HFF-Myc (cell line): ENCODE data around the gene SLC1A7.

Experiments
- DNase-seq: peaks from one replicate; pipeline ENCODE4 v3.0.0-alpha.2; 2011; ENCODE audit warnings: low read depth; ENCODE audit errors: extremely low read depth
- H3K4me3 ChIP-seq: replicated peaks from 2 replicates; pipeline ENCODE4 v1.5.1; 2011; ENCODE audit warnings: low read depth, mild to moderate bottlenecking, control low read depth, low read length
- CTCF ChIP-seq: IDR thresholded peaks from 2 replicates; pipeline ENCODE4 v1.5.1; 2012; ENCODE audit warnings: mild to moderate bottlenecking, low read depth, low read length, control low read depth; ENCODE audit errors: missing control alignments

SLC1A7 gene

GRCh38 chr1:53120659-53121058, 21.8 kb downstream of the SLC1A7 start:
- no peak for DNase-seq
- no peak for TF ChIP-seq CTCF
- H3K4me3 ChIP-seq: no peak overlapping the region

- TF ChIP-seq CTCF: no peak
Observed at GRCh38 chr1:53117836-53118235, 24.6 kb downstream of the SLC1A7 start.

GRCh38 chr1:53116933-53117600, 25.4 kb downstream of the SLC1A7 start:
- no peak for TF ChIP-seq CTCF
- no peak overlapping the region for H3K4me3 ChIP-seq
- DNase-seq: no peak

More at GRCh38 chr1:53117836-53118235, 24.6 kb downstream of the SLC1A7 start:
- H3K4me3 ChIP-seq: no peak overlapping the region
- no peak for DNase-seq

- TF ChIP-seq CTCF: no peak
- H3K4me3 ChIP-seq: no peak overlapping the region
Observed at GRCh38 chr1:53116307-53116810, 26.1 kb downstream of the SLC1A7 start.

GRCh38 chr1:53115403-53116306, 26.8 kb downstream of the SLC1A7 start:
- H3K4me3 ChIP-seq: no peak overlapping the region
- TF ChIP-seq CTCF: no peak
- no peak for DNase-seq

More at GRCh38 chr1:53116307-53116810, 26.1 kb downstream of the SLC1A7 start:
- DNase-seq: no peak

GRCh38 chr1:53114581-53115400, 27.6 kb downstream of the SLC1A7 start:
- no peak overlapping the region for H3K4me3 ChIP-seq
- no peak for TF ChIP-seq CTCF
- DNase-seq: no peak
